ENCODE data around the gene RPS27A.

DNA sequence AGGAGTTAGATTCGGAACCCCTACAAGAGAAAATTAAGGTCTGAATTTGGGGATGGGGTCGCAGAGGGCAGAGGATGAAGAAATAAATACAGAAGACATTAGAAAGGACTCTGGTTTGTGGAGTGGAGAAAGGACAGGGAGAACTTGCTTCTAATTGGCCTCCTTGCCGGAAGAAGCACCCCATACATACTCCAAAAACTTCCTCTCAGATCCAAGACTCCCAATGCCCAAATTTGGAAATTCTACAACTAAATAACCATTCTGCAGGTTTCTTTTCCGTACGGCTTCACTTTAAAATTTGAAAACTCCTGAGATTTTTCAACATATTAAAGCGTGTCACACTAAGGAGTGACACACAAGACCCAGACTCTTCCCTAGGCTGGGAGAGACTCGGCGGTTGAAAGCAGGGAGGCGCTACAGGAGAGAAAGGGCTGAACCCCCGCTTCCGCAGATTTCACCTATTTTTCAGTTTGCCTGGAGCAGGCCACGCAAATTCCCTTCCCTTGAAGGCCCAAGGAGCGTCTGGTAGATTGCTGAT, 873 bp upstream of the RPS27A start:
- TF ChIP-seq, protein P1, sequence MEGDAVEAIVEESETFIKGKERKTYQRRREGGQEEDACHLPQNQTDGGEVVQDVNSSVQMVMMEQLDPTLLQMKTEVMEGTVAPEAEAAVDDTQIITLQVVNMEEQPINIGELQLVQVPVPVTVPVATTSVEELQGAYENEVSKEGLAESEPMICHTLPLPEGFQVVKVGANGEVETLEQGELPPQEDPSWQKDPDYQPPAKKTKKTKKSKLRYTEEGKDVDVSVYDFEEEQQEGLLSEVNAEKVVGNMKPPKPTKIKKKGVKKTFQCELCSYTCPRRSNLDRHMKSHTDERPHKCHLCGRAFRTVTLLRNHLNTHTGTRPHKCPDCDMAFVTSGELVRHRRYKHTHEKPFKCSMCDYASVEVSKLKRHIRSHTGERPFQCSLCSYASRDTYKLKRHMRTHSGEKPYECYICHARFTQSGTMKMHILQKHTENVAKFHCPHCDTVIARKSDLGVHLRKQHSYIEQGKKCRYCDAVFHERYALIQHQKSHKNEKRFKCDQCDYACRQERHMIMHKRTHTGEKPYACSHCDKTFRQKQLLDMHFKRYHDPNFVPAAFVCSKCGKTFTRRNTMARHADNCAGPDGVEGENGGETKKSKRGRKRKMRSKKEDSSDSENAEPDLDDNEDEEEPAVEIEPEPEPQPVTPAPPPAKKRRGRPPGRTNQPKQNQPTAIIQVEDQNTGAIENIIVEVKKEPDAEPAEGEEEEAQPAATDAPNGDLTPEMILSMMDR (IDR thresholded peaks at IDR 0.05) = no peak
- TF ChIP-seq POLR2A (IDR thresholded peaks at IDR 0.05) = no peak
